ENCODE data around the gene HAND2. TPM values are rescaled to one million over a fixed set of nuclear protein-coding genes. Genes with fewer than 3 reads are reported as not detected.

HAND2 gene
- total RNA-seq, 1 donor from 2014 or later, result not detected

DNA sequence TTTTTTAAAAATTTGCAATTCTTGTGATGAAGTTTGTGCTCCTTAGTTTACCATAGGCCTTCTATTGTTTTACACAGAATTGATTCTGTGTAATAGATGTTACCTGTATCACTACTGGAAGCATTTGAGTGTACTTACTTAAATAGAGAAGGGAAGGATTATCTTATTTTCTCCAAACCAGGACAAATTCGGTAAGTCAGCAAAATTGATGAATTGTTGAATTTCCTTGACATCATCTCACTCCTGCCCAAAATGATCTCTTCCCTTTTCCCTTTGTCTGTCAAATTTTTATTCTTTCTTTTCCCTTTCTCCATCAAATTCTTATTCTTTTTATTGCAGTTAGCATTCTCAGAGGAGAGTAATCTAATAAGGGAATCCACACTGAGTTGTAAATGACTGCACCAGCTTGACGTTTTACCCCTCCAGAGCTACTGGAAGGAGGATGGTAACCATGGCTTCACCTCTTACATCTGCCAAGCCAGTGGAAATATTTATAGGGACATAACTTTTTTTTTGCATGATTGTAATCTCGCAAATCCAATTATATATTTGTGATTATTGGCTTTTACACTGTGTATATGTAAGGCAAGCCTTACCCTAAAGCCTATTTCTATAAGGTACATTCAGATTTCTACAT, 42.6 kb upstream of the HAND2 start:
- DNase-seq (ENCODE audit: low read depth), result no peak
- TF ChIP-seq, protein P1, sequence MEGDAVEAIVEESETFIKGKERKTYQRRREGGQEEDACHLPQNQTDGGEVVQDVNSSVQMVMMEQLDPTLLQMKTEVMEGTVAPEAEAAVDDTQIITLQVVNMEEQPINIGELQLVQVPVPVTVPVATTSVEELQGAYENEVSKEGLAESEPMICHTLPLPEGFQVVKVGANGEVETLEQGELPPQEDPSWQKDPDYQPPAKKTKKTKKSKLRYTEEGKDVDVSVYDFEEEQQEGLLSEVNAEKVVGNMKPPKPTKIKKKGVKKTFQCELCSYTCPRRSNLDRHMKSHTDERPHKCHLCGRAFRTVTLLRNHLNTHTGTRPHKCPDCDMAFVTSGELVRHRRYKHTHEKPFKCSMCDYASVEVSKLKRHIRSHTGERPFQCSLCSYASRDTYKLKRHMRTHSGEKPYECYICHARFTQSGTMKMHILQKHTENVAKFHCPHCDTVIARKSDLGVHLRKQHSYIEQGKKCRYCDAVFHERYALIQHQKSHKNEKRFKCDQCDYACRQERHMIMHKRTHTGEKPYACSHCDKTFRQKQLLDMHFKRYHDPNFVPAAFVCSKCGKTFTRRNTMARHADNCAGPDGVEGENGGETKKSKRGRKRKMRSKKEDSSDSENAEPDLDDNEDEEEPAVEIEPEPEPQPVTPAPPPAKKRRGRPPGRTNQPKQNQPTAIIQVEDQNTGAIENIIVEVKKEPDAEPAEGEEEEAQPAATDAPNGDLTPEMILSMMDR (conservative IDR thresholded peaks at IDR 0.05; ENCODE audit: low read depth, low read length), result no peak
- no peak overlapping the region for H3K4me3 ChIP-seq (ENCODE audit: low read depth, low read length)

DNA sequence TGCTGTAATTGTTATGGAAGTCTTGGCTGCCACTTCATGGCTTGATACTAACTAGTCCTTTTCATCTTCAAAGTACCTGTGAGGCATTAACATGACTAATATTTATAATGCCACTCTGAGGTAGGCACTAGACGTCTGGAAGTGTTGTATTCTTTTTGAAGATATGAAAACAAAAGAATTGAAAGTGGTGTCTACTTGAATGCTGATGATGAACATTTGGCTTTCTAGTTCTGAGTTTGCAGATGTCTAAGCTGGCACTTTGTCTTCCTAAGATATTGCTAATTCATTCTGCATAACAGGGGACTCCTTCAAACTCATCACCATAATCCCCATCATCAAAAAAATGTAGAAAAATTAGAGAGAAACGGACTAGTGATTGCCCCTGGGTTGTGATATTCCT, 41.6 kb upstream of the HAND2 start:
- no peak overlapping the region for H3K4me3 ChIP-seq (ENCODE audit: low read depth, low read length)
- DNase-seq (ENCODE audit: low read depth), result no peak
- TF ChIP-seq, protein P1 (conservative IDR thresholded peaks at IDR 0.05; ENCODE audit: low read depth, low read length), result no peak

DNA sequence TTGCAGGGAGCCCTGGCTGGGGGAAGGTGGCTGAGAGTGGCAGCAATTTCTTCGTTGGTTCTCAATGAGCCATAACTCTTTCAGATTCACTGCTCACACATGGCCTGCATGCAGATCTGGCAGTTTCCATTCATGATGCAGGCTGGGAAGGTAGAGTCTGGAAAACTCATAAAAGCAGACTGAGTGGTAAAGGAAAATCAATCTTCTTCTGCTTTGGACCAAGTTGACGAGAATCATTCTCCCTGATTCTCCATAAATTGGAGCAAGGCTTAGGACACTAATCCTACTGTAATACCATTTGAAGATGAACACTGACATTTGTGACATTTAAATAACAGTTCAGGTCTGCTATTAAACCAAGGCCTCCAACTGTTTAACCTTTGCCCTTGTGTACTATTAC, 35.3 kb upstream of the HAND2 start:
- H3K4me3 ChIP-seq (ENCODE audit: low read depth, low read length), result no peak overlapping the region
- TF ChIP-seq, protein P1 (conservative IDR thresholded peaks at IDR 0.05; ENCODE audit: low read depth, low read length), result no peak
- no peak for DNase-seq (ENCODE audit: low read depth)

DNA sequence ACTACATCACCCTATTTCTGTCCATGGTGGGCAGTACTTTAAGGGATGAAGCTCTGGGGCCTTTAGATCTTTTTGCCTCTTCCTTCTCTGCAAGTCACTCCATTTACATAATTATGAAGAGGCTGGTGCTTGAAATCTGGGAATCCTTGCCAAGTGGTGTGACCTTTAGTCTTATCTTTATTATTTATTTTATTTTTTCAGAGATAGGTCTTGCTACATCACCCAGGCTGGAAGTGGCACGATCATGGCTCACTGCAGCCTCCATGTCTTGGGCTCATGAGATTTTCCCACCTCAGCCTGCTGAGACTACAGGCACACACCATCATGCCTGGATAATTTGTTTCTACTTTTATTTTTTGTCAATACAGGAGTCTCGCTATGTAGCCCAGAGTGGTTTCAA, 34.4 kb upstream of the HAND2 start:
- TF ChIP-seq, protein P1 (conservative IDR thresholded peaks at IDR 0.05; ENCODE audit: low read depth, low read length), result no peak
- no peak for DNase-seq (ENCODE audit: low read depth)
- H3K4me3 ChIP-seq (ENCODE audit: low read depth, low read length), result no peak overlapping the region

DNA sequence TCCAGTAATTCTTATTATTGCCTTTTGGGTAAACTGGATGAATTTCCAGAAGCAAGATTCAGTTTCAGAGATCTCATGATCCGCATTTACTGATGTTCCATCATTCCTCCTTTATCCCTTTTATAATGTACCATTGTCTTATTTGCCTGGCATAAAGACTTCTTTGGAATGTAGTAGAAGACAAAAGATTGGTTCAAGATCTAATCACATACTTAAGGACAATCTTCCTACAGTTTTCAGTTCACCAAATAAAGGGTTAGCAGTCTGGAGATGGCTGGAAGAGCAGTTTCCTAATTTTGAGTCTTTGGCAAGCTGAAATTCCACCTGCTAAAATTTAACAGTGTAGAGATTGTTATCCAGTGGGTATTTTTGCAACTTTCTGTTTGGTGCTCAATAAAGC, 30.9 kb upstream of the HAND2 start:
- H3K4me3 ChIP-seq (ENCODE audit: low read depth, low read length), result no peak overlapping the region
- TF ChIP-seq, protein P1 (conservative IDR thresholded peaks at IDR 0.05; ENCODE audit: low read depth, low read length), result no peak
- DNase-seq (ENCODE audit: low read depth), result no peak

DNA sequence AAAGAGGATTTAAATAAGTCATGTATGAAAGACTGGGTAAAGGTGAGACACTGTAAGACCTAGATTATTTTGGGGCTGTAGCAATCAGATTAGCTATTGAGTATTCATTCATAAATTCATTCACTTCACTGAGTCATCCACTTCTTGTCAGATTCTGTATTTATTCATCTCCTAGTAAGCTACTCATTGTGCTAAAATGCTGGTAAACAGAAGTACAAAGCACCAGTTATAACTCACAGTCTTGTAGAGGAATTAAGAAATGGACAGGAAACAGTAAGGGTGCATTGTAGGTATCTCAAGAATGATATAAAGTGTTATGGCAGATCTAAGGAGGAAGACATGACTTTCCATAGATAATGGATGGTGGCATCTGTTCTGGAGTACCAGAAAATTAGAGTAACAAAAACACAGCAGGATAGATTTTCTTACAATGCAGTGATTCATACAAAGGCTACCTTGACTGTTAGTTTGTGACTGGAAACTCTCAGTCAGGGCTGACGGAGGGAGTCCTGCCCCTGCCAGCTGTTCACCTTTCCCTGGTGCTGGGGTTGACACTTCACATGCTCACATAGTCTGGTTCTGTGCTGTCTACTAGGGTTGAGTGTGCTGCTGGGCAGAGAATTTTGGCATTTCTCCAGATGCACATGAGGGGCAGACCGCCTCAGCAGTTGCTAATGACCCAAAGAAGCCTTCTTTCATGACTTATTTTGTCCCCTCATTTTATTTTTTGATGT, 26.5 kb upstream of the HAND2 start:
- DNase-seq (ENCODE audit: low read depth), result no peak
- no peak overlapping the region for H3K4me3 ChIP-seq (ENCODE audit: low read depth, low read length)
- TF ChIP-seq, protein P1 (conservative IDR thresholded peaks at IDR 0.05; ENCODE audit: low read depth, low read length), result no peak

DNA sequence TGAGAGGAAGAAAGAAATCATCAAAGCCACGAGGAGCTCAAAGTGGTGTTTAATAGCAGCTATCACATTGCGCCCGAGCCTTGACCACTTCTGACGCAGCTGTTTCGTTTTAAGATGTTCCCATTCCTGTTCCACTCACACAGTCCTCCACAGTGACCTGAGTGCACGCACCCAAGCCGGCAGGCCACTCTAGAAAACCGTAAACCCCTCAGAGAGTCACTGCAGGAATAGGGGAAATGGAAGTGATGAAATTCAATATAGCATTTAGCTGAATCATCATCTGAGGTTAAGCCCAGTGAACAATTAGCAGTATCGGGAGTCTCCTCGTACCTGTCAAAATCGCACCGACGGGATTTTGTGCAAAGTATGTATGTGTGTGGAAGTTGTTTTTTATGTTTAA, 17.9 kb upstream of the HAND2 start:
- no peak for DNase-seq (ENCODE audit: low read depth)
- TF ChIP-seq, protein P1 (conservative IDR thresholded peaks at IDR 0.05; ENCODE audit: low read depth, low read length), result no peak
- H3K4me3 ChIP-seq (ENCODE audit: low read depth, low read length), result no peak overlapping the region

All from epithelial cell of proximal tubule (primary cell).